OCI-LY3 (cell line): Measurements from ENCODE around the gene EML4.

Experiments used
- H2AFZ ChIP-seq: fragments of 200-600, 300-600 bp; shearing (Covaris generic); 2 replicates; pipeline ENCODE4 v1.6.0; 2014; ENCODE audit warnings: antibody characterized with exemption, low read depth, low read length
- H3K27ac ChIP-seq: fragments of 200-600, 300-600 bp; sonication (generic); 2 replicates; pipeline ENCODE4 v1.5.1; 2014; ENCODE audit warnings: mild to moderate bottlenecking, low read length, moderate library complexity, mixed read lengths
- H3K27me3 ChIP-seq: fragments of 200-600, 300-600 bp; sonication (generic); 2 replicates; pipeline ENCODE4 v1.6.1; 2014; ENCODE audit warnings: low read depth, low read length, mixed read lengths
- H3K36me3 ChIP-seq: fragments of 200-600, 300-600 bp; sonication (generic); replicated peaks from 2 replicates; pipeline ENCODE3; 2014; ENCODE audit warnings: low read depth, low read length, mixed read lengths
- H3K4me1 ChIP-seq: fragments of 300-600, 200-600 bp; sonication (generic); 2 replicates; pipeline ENCODE4 v1.6.1; 2014; ENCODE audit warnings: low read length, mixed read lengths
- H3K4me2 ChIP-seq: fragments of 200-600, 300-600 bp; sonication (generic); 2 replicates; pipeline ENCODE4 v1.6.1; 2014; ENCODE audit warnings: low read length, mixed read lengths
- H3K4me3 ChIP-seq: fragments of 300-600, 200-600 bp; sonication (generic); 2 replicates; pipeline ENCODE4 v1.5.1; 2014; ENCODE audit warnings: antibody characterized with exemption, mild to moderate bottlenecking, low read length, moderate library complexity
- H3K79me2 ChIP-seq: fragments of 300-600, 200-600 bp; shearing (Covaris generic); 2 replicates; pipeline ENCODE4 v1.6.1; 2014; ENCODE audit warnings: mild to moderate bottlenecking, low read length, mixed read lengths
- H3K9ac ChIP-seq: fragments of 300-600, 200-600 bp; shearing (Covaris generic); 2 replicates; pipeline ENCODE4 v1.6.0; 2014; ENCODE audit warnings: mild to moderate bottlenecking, low read length, moderate library complexity
- H3K9me3 ChIP-seq: fragments of 200-600, 300-600 bp; shearing (Covaris generic); 2 replicates; pipeline ENCODE4 v1.6.1; 2014; ENCODE audit warnings: low read length, mixed read lengths; ENCODE audit not compliant: insufficient read depth
- H4K20me1 ChIP-seq: fragments of 200-600, 300-600 bp; sonication (generic); 2 replicates; pipeline ENCODE4 v1.6.1; 2016; ENCODE audit warnings: low read length, mixed read lengths; ENCODE audit not compliant: insufficient read depth
- EZH2phosphoT487 ChIP-seq: fragments of 200-600 bp; shearing (Covaris generic); IDR thresholded peaks from 2 replicates; pipeline ENCODE4 v1.6.1; 2018; ENCODE audit warnings: antibody characterized with exemption, mixed run types, low read depth
- TF ChIP-seq, protein P1 (sequence below): fragments of 200-600, 300-600 bp; sonication (generic); IDR thresholded peaks from 2 replicates; pipeline ENCODE4 v1.5.1; 2014; ENCODE audit warnings: antibody characterized with exemption, low read length, low read depth

EML4 gene

DNA sequence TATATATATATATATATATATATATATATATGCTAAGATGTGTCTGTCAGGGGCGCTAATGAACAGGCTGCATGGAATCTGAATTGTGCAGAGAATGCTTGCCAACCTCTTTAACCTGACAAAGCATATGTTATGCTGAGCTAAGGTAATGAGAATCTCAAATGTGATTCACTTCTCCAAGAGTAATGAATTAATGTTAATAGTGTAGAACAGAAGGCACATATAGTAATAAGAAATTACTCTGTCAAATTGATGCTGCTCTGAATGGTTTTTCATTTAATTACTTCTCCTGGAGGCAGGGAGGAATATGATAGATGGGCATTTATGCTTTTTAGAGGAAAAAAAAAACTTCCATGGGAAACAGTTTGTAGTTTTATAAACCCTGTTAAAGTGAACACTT, 156.5 kb downstream of the EML4 start:
- 0 out of 2 replicates have a peak, but pooled peaks cover 4% of the 10 kb centered on the region for H4K20me1 ChIP-seq
- H3K4me2 ChIP-seq = no peak overlapping the region
- no peak overlapping the region for H3K4me3 ChIP-seq
- H3K27me3 ChIP-seq = no peaks in the 10 kb centered on the region
- no peak for TF ChIP-seq EZH2phosphoT487
- TF ChIP-seq, protein P1, sequence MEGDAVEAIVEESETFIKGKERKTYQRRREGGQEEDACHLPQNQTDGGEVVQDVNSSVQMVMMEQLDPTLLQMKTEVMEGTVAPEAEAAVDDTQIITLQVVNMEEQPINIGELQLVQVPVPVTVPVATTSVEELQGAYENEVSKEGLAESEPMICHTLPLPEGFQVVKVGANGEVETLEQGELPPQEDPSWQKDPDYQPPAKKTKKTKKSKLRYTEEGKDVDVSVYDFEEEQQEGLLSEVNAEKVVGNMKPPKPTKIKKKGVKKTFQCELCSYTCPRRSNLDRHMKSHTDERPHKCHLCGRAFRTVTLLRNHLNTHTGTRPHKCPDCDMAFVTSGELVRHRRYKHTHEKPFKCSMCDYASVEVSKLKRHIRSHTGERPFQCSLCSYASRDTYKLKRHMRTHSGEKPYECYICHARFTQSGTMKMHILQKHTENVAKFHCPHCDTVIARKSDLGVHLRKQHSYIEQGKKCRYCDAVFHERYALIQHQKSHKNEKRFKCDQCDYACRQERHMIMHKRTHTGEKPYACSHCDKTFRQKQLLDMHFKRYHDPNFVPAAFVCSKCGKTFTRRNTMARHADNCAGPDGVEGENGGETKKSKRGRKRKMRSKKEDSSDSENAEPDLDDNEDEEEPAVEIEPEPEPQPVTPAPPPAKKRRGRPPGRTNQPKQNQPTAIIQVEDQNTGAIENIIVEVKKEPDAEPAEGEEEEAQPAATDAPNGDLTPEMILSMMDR = no peak
- H3K9ac ChIP-seq = no peak overlapping the region
- H3K27ac ChIP-seq = no peak overlapping the region
- H3K36me3 ChIP-seq = peaks cover 34% of the 10 kb centered on the region
- H3K9me3 ChIP-seq = no peaks in the 10 kb centered on the region
- peaks cover 4% of the 10 kb centered on the region; the same call in 1 of the 2 replicates for H3K4me1 ChIP-seq
- H3K79me2 ChIP-seq = no peaks in the 10 kb centered on the region
- H2AFZ ChIP-seq = no peak overlapping the region

DNA sequence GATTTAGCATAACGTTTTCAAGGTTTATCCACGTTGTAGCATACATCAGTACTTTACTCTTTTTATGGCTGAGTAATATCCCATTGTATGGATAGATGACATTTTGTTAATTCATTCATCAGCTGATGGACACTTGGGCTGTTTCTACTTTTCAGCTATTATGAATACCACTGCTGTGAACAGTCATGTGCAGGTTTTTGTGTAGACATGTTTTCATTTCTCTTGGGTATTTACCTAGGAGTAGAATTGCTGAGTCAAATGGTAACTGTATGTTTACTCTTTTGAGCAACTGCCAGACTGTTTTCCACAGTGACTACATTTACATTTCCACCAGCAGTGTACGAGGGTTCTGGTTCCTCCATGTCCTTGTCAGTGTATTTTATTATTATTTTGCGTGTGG, 158.0 kb downstream of the EML4 start:
- Histone ChIP-seq H3K9me3 (no peaks in the 10 kb centered on the region), H3K27me3 (no peaks in the 10 kb centered on the region), H3K4me1 (peaks cover 4% of the 10 kb centered on the region; the same call in 1 of the 2 replicates), H3K9ac (no peak overlapping the region), H4K20me1 (0 out of 2 replicates have a peak, but pooled peaks cover 4% of the 10 kb centered on the region), H3K79me2 (no peaks in the 10 kb centered on the region), H3K36me3 (peaks cover 40% of the 10 kb centered on the region), H3K4me2 (no peak overlapping the region), H3K27ac (no peak overlapping the region), H2AFZ (no peak overlapping the region), H3K4me3 (no peak overlapping the region)
- no peak for TF ChIP-seq EZH2phosphoT487
- TF ChIP-seq, protein P1 = no peak

DNA sequence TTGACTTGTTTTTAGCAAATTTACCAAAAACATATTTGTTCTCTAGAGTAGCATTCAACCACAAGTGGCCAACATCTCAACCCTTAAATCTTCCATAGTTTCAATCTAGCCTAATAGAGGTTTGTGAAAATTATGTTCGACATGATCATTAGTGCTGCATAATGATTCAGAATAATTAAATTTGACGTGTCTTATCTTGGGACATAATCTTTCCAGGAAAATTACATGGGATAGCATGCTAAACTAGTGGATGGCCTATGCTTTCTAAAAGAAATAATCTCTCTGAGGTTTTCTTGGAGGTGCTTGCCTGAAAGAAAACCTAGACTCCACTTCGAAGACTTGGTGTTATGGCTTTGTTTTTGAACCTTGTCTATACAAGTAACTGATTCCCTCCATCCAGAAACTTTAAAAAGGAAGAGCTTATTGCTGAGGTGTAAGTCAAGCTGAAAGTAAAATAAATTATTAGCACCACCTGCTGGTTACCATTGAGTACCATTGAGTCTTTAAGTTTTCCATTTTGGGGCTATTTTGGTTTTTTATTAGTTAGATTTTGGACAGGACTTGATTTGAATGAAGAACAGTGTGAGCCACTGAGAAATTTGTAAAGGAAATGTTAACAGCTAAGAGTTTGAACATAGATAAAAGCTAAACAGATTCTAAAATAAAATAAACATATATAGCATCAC, 159.1 kb downstream of the EML4 start:
- Histone ChIP-seq H3K79me2 (no peaks in the 10 kb centered on the region), H2AFZ (no peak overlapping the region), H4K20me1 (0 out of 2 replicates have a peak, but pooled peaks cover 4% of the 10 kb centered on the region), H3K4me3 (no peak overlapping the region), H3K27me3 (no peaks in the 10 kb centered on the region), H3K9ac (no peak overlapping the region), H3K36me3 (peaks cover 48% of the 10 kb centered on the region), H3K4me2 (no peak overlapping the region), H3K9me3 (no peaks in the 10 kb centered on the region), H3K27ac (no peak overlapping the region), H3K4me1 (peaks cover 4% of the 10 kb centered on the region; the same call in 1 of the 2 replicates)
- TF ChIP-seq, protein P1 = peak; percentile 54
- no peak for TF ChIP-seq EZH2phosphoT487

DNA sequence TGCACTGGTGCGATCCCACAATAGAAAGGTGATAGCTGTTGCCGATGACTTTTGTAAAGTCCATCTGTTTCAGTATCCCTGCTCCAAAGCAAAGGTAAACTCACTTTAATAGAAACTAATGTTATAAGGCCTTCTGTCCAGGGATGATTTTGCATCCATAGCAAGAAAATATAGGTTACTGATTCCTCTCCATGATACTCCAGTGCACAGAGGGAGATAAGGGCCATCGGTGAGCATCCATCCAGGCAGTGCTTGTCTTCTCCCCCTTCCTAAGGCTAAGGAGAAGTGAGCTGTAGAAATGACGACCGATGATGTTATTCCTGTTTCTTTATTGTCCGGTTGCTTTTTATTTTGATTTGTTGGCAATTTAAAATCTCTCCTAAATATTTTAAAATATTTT, 159.8 kb downstream of the EML4 start:
- Histone ChIP-seq H3K27ac (no peak overlapping the region), H3K36me3 (peaks cover 50% of the 10 kb centered on the region), H4K20me1 (0 out of 2 replicates have a peak, but pooled peaks cover 4% of the 10 kb centered on the region), H3K27me3 (no peaks in the 10 kb centered on the region), H3K9me3 (no peaks in the 10 kb centered on the region), H3K79me2 (no peaks in the 10 kb centered on the region), H2AFZ (no peak overlapping the region), H3K4me1 (peaks cover 4% of the 10 kb centered on the region; the same call in 1 of the 2 replicates), H3K9ac (no peak overlapping the region), H3K4me3 (no peak overlapping the region), H3K4me2 (no peak overlapping the region)
- no peak for TF ChIP-seq EZH2phosphoT487
- TF ChIP-seq, protein P1 = no peak
